Esophagus squamous epithelium (tissue), 5 donors: ENCODE measurements around the gene DOCK8. TPM values are rescaled to one million over a fixed set of nuclear protein-coding genes. Genes with fewer than 3 reads are reported as not detected.

Experiments
- DNase-seq: peaks from one replicate; lab custom pipeline; 2025; lab: John Stamatoyannopoulos, UW
- H3K27ac ChIP-seq, 4 donors: fragments of 200-600 bp; sonication (generic); one replicate each; pipeline ENCODE4 v1.5.1; 2016 to 2019; ENCODE audit warnings: mild to moderate bottlenecking in 1 of 4
- H3K27me3 ChIP-seq, 4 donors: fragments of 200-600 bp; sonication (generic); 1 replicate in 3 of 4; 2 replicates in 1 of 4; pipeline versions ENCODE4 v1.5.1 to v1.6.0; 2017 to 2021; ENCODE audit warnings: antibody characterized with exemption in 1 of 4
- H3K36me3 ChIP-seq, 3 donors: fragments of 200-600 bp; sonication (generic); one replicate each; pipeline ENCODE4 v1.5.1; 2016 to 2019
- H3K4me1 ChIP-seq, 3 donors: fragments of 200-600 bp; sonication (generic); one replicate each; pipeline ENCODE4 v1.5.1; 2017 to 2019
- H3K4me3 ChIP-seq, 4 donors: fragments of 200-600 bp; sonication (generic); 1 replicate in 3 of 4; 2 replicates in 1 of 4; pipeline ENCODE4 v1.5.1; 2016 to 2019; ENCODE audit warnings: mild to moderate bottlenecking in 2 of 4, moderate library complexity in 1 of 4
- H3K9me3 ChIP-seq, 3 donors: fragments of 200-600 bp; sonication (generic); one replicate each; pipeline ENCODE4 v1.5.1; 2016 to 2019
- CTCF ChIP-seq, 6 experiments: fragments of 450-650 bp in 4 of 6; fragments of 200-600 bp in 2 of 6; sonication (generic) in 2 of 6; IDR thresholded peaks; one replicate each; pipeline ENCODE4 v1.5.1; 2016 to 2019; ENCODE audit warnings: antibody characterized with exemption in 6 of 6, mild to moderate bottlenecking in 4 of 6, moderate library complexity in 4 of 6
- POLR2A ChIP-seq, 4 donors: fragments of 450-650 bp; IDR thresholded peaks; one replicate each; pipeline ENCODE4 v1.6.1; 2017; ENCODE audit warnings: antibody characterized with exemption in 4 of 4, mild to moderate bottlenecking in 4 of 4, moderate library complexity in 3 of 4
- WGBS, 2 donors: methylation state at CpG; one replicate each; pipeline ENCODE4 v1.1.5; 2018; 5-methylcytosine and 5-hydroxymethylcytosine counted together
- intact Hi-C: fragments of 100-400 bp; cut with DNase I; formaldehyde crosslinking; loops from one replicate; pipeline ENCODE4 v1.15.0; 2022
- total RNA-seq, 4 donors: library from RNA; depleted of rRNA; stranded (reverse); fragments of >200 nt; gene quantifications; one replicate each; pipeline ENCODE4 v1.1.0, GENCODE V29; 2016
- donor health status: DM: yes; HTN: yes; CAD: no.

The DOCK8 gene
- total RNA-seq, 4 donors from 2014 or later: 6.9 to 21.6 (median 15.2) TPM

GRCh38 chr9:312596-313320 is 98.1 kb downstream of the DOCK8 start:
- Histone ChIP-seq H3K27ac (no peak overlapping the region), H3K4me1 (no peaks in the 10 kb centered on the region), H3K27me3 (no peaks in the 10 kb centered on the region), H3K4me3 (no peak overlapping the region), H3K36me3 (peaks cover 0 to 55% (median 0%) of the 10 kb centered on the region in 3 donors), H3K9me3 (no peaks in the 10 kb centered on the region)
- intact Hi-C loops: no loop called here
- no peak for TF ChIP-seq CTCF (IDR thresholded peaks at IDR 0.05)
- TF ChIP-seq POLR2A (IDR thresholded peaks at IDR 0.05): no peak
- WGBS, 2 donors: 61 to 74% methylated on average over 7 of the region's 7 CpGs
- DNase-seq: no peak

GRCh38 chr9:316382-316965 is 101.8 kb downstream of the DOCK8 start:
- H3K36me3 ChIP-seq: peaks cover 0 to 68% (median 0%) of the 10 kb centered on the region in 3 donors
- 68 to 73% methylated on average over 2 of the region's 2 CpGs for WGBS, 2 donors
- no peaks in the 10 kb centered on the region for H3K9me3 ChIP-seq
- intact Hi-C loops: no loop called here
- no peaks in the 10 kb centered on the region for H3K27me3 ChIP-seq
- no peak overlapping the region for H3K4me3 ChIP-seq
- no peak for DNase-seq
- no peaks in the 10 kb centered on the region for H3K4me1 ChIP-seq
- H3K27ac ChIP-seq: no peak overlapping the region
- no peak for TF ChIP-seq POLR2A (IDR thresholded peaks at IDR 0.05)
- peak in 1 of 6 experiments; percentile 23 for TF ChIP-seq CTCF (IDR thresholded peaks at IDR 0.05)

GRCh38 chr9:318646-319045 is 104.0 kb downstream of the DOCK8 start:
- WGBS, 2 donors: 61 to 83% methylated on average over 3 to 4 of the region's 4 CpGs
- H3K36me3 ChIP-seq: peaks cover 0 to 47% (median 0%) of the 10 kb centered on the region in 3 donors
- TF ChIP-seq POLR2A (IDR thresholded peaks at IDR 0.05) (no peak), CTCF (IDR thresholded peaks at IDR 0.05) (no peak)
- no peaks in the 10 kb centered on the region for H3K9me3 ChIP-seq
- intact Hi-C loops: no loop called here
- no peak overlapping the region for H3K4me3 ChIP-seq
- H3K27me3 ChIP-seq: no peaks in the 10 kb centered on the region
- no peak overlapping the region for H3K27ac ChIP-seq
- DNase-seq: no peak
- no peaks in the 10 kb centered on the region for H3K4me1 ChIP-seq

- intact Hi-C loops: no loop called here
Measured at GRCh38 chr9:324971-325370, 110.3 kb downstream of the DOCK8 start.

More at GRCh38 chr9:324971-325370, 110.3 kb downstream of the DOCK8 start:
- Histone ChIP-seq H3K36me3 (peaks cover 0 to 29% (median 0%) of the 10 kb centered on the region in 3 donors), H3K9me3 (no peaks in the 10 kb centered on the region), H3K4me3 (no peak overlapping the region), H3K27me3 (no peaks in the 10 kb centered on the region), H3K4me1 (no peaks in the 10 kb centered on the region), H3K27ac (no peak overlapping the region)
- no peak for DNase-seq
- TF ChIP-seq POLR2A (IDR thresholded peaks at IDR 0.05) (no peak), CTCF (IDR thresholded peaks at IDR 0.05) (no peak)
- 100% methylated on average over 1 of the region's 1 CpG for WGBS, 2 donors
